ENCODE measurements around the gene YPEL2.
A peak's percentile ranks its signal among the peaks of the same experiment; 100 is the strongest.

Gene YPEL2

GRCh38 chr17:59426031-59426430, 94.6 kb downstream of the YPEL2 start:
- H3K4me2 ChIP-seq (ENCODE audit: low read length): peak overlapping the region; percentile 21
- no peak overlapping the region for H3K9ac ChIP-seq
- H3K36me3 ChIP-seq (ENCODE audit: control insufficient read depth, insufficient read depth, low read length): no peaks in the 10 kb centered on the region
- H3K27me3 ChIP-seq (ENCODE audit: control insufficient read depth, insufficient read depth, low read length): no peaks in the 10 kb centered on the region
- H3K4me1 ChIP-seq: peaks cover 67% of the 10 kb centered on the region
- H3K27ac ChIP-seq: peak overlapping the region; percentile 86
- TF ChIP-seq CTCF (IDR thresholded peaks at IDR 0.05): no peak
- H2AFZ ChIP-seq: peak overlapping the region; percentile 80
- H3K4me3 ChIP-seq (ENCODE audit: low read depth, low read length): no peak overlapping the region
- no peaks in the 10 kb centered on the region for H3K79me2 ChIP-seq
- no peaks in the 10 kb centered on the region for H3K9me3 ChIP-seq (ENCODE audit: control insufficient read depth, low read length)

GRCh38 chr17:59427425-59427921, 96.0 kb downstream of the YPEL2 start:
- H3K4me1 ChIP-seq: peaks cover 71% of the 10 kb centered on the region
- H3K9ac ChIP-seq: no peak overlapping the region

GRCh38 chr17:59427996-59428395, 96.5 kb downstream of the YPEL2 start:
- H3K27me3 ChIP-seq (ENCODE audit: control insufficient read depth, insufficient read depth, low read length): no peaks in the 10 kb centered on the region
- H3K36me3 ChIP-seq (ENCODE audit: control insufficient read depth, insufficient read depth, low read length): no peaks in the 10 kb centered on the region
- no peak for TF ChIP-seq CTCF (IDR thresholded peaks at IDR 0.05)
- no peaks in the 10 kb centered on the region for H3K9me3 ChIP-seq (ENCODE audit: control insufficient read depth, low read length)
- peak overlapping the region; percentile 15 for H3K4me3 ChIP-seq (ENCODE audit: low read depth, low read length)
- H2AFZ ChIP-seq: peak overlapping the region; percentile 59
- peaks cover 71% of the 10 kb centered on the region for H3K4me1 ChIP-seq
- H3K9ac ChIP-seq: no peak overlapping the region
- peak overlapping the region; percentile 41 for H3K4me2 ChIP-seq (ENCODE audit: low read length)
- H3K79me2 ChIP-seq: no peaks in the 10 kb centered on the region
- peak overlapping the region; percentile 86 for H3K27ac ChIP-seq

More at GRCh38 chr17:59427425-59427921, 96.0 kb downstream of the YPEL2 start:
- Histone ChIP-seq H3K9me3 (ENCODE audit: control insufficient read depth, low read length) (no peaks in the 10 kb centered on the region), H3K4me3 (ENCODE audit: low read depth, low read length) (peak overlapping the region; percentile 15), H2AFZ (peak overlapping the region; percentile 59), H3K27ac (peak overlapping the region; percentile 86), H3K4me2 (ENCODE audit: low read length) (peak overlapping the region; percentile 41), H3K27me3 (ENCODE audit: control insufficient read depth, insufficient read depth, low read length) (no peaks in the 10 kb centered on the region), H3K79me2 (no peaks in the 10 kb centered on the region), H3K36me3 (ENCODE audit: control insufficient read depth, insufficient read depth, low read length) (no peaks in the 10 kb centered on the region)
- peak; percentile 22 for TF ChIP-seq CTCF (IDR thresholded peaks at IDR 0.05)

GRCh38 chr17:59428916-59429485, 97.5 kb downstream of the YPEL2 start:
- Histone ChIP-seq H3K36me3 (ENCODE audit: control insufficient read depth, insufficient read depth, low read length) (no peaks in the 10 kb centered on the region), H3K4me3 (ENCODE audit: low read depth, low read length) (no peak overlapping the region), H3K79me2 (no peaks in the 10 kb centered on the region), H3K4me2 (ENCODE audit: low read length) (no peak overlapping the region), H2AFZ (no peak overlapping the region), H3K9me3 (ENCODE audit: control insufficient read depth, low read length) (no peaks in the 10 kb centered on the region), H3K27ac (peak overlapping the region; percentile 86), H3K4me1 (peaks cover 68% of the 10 kb centered on the region), H3K27me3 (ENCODE audit: control insufficient read depth, insufficient read depth, low read length) (no peaks in the 10 kb centered on the region), H3K9ac (no peak overlapping the region)
- no peak for TF ChIP-seq CTCF (IDR thresholded peaks at IDR 0.05)

GRCh38 chr17:59431601-59432000, 100.1 kb downstream of the YPEL2 start:
- peak overlapping the region; percentile 19 for H2AFZ ChIP-seq
- no peaks in the 10 kb centered on the region for H3K9me3 ChIP-seq (ENCODE audit: control insufficient read depth, low read length)
- no peaks in the 10 kb centered on the region for H3K79me2 ChIP-seq
- no peaks in the 10 kb centered on the region for H3K36me3 ChIP-seq (ENCODE audit: control insufficient read depth, insufficient read depth, low read length)
- H3K4me3 ChIP-seq (ENCODE audit: low read depth, low read length): no peak overlapping the region
- H3K27me3 ChIP-seq (ENCODE audit: control insufficient read depth, insufficient read depth, low read length): no peaks in the 10 kb centered on the region
- H3K4me2 ChIP-seq (ENCODE audit: low read length): no peak overlapping the region
- TF ChIP-seq CTCF (IDR thresholded peaks at IDR 0.05): no peak
- H3K9ac ChIP-seq: no peak overlapping the region
- peaks cover 66% of the 10 kb centered on the region for H3K4me1 ChIP-seq
- peak overlapping the region; percentile 13 for H3K27ac ChIP-seq

Data from parathyroid adenoma (tissue), 2 donors.